HG03460 (cell line): ENCODE data around the gene SYT1.
A peak's percentile ranks its signal among the peaks of the same experiment; 100 is the strongest.

Source experiments
- ATAC-seq: cut with Tn5 transposase; IDR thresholded peaks from one replicate; pipeline ENCODE4 v1.9.1; 2021; ENCODE audit not compliant: unreplicated experiment

Gene SYT1

DNA sequence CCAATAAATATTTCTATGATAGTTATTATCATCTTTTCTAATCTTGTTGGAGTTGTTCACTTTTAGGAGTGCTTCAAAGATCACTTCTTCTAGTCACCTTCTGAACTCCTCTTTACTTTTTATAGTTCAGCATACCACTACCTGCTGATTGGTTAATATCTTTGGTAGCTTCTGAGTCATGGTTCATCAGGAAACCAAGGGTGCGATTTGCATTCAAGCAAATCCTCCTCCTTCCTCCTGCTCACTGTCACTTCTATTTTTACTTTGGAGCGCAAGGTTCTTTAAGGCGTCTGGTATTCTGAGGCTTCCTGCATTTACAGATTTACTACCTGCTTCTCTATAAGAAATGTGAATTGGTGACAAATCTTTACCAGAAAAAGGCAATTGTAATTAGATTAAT is 24.0 kb downstream of the SYT1 start:
- ATAC-seq = peak; percentile 94

DNA sequence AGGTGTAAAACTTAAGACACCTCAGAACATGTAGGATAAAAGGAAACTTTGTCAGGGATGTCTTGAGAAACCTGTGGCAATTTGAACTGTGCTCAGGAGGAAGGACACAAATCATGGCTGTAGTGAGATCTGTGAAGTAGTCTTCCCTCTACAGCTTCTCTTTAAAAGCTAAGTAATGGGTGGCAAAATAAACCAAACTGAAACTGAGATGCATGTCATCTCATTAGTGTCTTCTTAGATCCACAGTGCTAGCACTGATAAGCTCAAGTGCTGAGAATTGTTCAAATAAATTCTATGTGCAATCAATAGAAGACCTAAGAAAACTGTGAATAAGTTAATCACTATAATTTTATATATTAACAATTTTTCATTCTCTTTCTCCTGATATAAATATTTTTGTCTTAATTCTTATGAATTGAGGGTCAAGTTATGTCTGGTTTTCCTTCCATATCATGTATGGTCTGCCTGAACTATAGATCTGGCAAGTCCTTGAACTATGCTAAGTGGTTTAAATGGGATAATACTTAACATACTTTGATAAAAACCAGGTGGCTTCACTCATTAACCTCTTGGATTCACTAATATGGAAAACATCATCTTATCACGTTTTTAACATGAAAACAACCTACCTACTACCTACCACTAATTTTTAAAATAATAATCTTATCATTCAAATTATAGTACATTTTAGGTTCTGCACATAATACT is 27.2 kb downstream of the SYT1 start:
- no peak for ATAC-seq

DNA sequence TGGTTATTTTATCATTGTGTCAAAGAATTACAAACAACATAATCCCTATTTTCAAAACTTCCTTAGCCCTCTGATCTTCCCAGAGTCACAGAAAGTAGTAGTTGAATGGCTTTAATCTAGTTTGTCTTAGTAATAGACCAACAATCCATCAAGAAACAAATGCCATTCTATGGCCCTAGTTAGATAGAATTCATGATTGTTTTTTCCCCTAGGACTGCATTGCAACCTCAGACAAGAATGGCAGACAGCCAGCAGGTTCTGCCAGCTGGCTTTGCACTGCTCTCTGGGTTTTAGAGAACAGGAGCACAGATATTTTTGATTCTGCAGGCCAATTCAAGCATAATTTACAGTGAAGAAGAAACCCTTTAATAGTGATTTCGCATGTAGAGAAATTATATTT is 33.8 kb downstream of the SYT1 start:
- ATAC-seq = no peak

DNA sequence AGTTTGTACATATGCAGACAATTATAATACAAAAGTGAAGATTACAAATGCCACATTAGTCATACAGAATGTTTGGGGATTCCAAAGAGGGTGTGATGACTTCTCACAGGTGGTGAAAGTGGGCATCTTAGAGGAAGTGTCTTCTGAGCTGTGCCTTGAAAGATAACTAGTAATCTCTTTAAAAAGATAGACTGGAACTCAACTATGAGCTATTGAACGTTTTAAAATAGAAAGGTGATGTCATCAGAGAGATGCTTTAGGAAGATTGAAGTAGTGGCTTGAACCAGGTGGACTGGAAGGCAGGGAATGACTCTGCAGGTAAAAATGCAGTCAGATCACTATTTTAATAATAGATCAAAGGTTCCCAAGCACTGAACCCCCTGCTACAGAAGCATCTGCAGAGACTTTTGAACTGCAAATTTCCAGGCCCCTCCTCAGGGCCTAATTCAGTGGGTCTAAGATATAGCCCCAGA is 50.3 kb downstream of the SYT1 start:
- no peak for ATAC-seq

DNA sequence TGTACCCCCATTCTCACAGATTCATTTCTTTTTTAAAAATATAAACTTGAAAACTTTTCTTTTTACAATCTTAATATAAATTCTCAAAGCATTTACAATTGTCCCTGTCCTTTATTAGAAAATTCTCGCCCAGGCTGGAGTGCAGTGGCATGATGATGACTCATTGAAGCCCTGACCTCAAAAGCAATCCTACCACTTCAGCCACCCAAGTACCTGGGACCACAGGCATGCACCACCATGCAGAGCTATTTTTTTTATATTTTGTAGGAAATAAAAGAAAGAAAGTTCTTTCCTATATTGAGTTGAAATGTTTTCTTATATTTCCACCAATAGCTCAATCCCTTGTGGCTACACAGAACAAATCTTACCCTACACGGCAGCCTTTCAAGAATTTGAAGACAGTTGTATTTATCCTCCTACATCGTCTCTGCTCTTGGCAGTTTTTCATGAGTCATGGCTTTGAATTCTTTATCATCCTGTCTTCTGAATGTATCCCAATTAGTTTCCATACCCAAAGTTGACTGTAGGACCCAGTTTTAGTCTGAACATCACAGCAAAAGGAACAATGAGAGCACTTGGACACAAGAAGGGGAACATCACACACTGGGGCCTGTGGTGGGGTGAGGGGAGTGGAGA is 52.4 kb downstream of the SYT1 start:
- no peak for ATAC-seq

DNA sequence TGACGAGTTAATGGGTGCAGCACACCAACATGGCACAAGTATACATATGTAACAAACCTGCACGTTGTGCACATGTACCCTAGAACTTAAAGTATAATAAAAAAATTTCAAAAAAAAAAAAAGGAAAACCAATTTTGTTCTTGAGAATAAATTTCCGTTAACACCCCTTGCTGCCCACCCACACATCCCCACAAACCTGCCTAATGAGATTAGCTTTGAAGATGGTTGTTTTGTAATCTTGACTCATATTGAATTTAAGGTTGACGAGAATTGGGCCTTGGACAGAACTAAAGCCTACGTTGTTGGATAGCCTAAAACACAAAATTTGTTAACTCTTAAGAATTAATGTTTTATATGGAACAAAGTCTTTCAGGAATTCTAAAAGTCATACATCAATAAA is 52.9 kb downstream of the SYT1 start:
- no peak for ATAC-seq

DNA sequence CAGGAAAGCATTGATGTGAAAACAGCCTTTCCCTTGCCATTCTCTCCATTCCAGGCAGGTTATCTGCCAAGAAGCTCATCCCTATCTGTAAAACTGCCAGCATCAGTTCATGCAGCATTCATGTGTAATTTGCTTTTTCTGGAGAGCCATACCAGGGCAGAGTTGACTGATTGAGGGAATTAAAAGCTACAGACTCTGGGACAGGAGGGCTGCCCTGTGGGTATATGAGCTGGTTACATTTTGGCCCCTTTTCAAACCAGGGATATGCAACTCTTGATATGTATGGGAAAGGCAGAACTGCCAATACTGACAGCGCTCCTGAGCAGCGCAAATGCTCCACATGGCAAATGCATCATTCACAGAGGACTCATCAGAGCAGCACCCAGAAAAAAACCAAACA is 53.7 kb downstream of the SYT1 start:
- ATAC-seq = no peak

DNA sequence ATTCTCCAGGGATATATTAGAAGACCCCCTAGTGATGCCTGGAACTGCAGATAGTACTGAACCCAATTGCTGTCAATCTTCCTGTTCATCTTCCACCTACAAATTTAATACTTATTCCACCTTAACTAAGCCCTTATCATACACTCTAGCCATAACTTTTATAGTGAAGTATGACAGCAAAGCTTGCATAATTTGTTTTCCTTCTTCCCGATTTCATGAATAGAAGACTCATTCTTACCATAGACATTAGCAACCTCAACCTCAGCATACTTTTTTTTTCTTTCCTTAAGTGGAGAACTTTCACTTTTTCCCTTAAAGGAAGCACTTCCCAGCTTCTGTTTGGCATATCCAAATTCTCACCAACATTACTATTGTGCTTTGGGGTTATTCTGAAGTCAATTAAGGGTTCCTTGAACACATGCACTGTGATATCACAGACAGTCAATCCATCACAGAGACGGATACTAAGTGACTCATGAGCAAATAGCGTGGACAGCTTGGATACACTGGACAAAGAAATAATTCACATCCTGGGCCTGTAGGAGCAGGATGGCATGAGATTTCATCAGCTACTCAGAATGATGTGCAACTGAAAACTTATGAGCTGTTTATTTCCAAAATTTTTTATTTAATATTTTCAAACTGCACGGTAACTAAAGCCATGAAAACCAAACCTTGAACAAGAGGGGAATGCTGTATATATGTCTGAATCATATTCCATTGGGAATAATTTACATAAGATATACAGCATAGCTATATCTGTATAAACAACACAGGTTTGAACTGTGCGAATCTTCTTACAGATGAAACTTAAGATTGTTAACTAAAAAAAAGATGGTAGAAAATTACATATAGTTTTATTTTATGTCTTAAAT is 63.9 kb downstream of the SYT1 start:
- ATAC-seq = no peak

DNA sequence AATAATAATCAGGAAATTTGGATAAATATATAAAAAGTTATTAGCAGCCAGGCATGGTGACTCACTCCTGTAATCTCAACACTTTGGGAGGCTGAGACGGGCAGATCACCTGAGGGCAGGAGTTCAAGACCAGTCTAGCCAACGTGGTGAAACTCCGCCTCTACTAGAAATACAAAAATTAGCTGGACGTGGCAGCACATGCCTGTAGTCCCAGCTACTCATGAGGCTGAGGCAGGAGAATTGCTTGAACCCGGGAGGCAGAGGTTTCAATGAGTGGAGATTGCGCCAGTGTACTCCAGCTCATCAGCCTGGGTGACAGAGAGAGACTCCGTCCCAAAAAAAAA is 64.5 kb downstream of the SYT1 start:
- ATAC-seq = no peak

DNA sequence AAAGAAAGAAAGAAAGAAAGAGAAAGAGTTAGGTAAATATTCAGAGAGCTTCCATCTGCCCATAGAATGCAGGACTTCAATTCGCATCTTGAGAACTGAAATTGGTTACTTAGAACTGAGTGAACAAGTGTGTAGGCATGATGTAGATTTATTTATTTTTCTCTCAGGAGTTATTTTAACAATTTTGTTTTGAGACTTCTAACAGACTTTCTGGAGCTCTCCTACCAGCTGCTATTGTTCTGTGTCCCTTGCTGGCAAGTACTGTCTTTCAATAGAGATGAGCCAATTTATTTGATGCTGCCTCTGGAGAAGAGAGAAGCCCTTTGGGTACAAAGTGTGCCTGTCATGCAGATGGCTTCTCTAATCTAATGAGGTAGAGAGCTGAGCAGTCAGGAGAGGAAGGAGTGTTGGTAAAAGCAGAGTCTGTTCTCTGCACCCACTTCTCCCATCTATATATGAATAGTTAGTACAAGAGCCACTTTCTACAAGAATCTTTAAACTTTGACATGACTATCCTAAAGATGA is 67.0 kb downstream of the SYT1 start:
- no peak for ATAC-seq

DNA sequence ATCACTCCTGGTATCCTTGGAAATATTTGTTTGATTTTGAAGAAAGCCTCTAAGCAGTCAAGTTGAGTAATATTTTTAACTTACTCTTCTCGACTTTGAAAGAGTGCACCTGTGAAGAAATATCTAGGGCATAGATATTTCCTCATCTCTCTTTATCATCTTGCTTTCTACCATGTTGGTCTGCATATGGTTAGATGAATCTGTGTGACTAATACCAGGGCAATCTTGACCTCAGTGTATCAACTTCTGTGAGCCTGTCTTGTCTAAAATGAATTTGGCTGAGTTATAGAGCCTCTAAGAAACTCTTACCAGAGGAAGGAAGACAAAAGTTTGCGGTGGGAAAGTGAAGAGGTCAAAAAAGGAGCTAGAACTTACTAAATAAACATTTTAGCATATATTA is 68.4 kb downstream of the SYT1 start:
- no peak for ATAC-seq

DNA sequence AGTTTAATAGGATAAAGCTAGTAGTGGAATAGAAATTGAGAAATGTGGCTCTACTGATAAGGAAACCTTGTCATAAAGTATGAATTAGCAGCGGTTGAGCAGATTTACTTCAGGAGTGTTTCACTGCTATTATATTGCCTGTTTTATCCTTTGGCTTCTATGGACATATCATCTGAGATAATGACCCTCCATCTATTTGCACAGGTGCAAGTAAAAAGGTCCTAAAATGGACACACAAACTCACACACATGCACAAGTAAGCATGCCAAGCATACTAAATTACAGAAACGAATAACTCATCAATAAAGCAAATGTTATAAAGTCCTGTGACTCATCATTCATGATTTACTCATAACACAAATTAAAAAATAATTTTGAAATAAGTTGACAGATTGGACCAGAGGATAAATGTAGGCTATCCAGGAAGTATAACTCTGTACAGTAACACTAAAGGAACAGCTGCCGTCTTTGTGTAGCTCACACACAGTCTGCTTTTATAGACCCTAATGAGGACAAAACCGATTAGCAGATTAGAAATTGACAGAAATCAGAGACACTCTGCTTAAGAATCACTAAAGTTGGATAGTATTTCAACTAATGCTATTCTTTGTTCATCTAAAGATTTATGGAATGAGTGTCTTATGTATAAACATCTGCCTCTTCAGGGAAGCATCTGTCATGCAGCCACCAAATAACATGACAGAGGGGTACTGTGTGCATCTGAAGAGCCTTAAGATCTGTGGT is 73.9 kb downstream of the SYT1 start:
- ATAC-seq = no peak

DNA sequence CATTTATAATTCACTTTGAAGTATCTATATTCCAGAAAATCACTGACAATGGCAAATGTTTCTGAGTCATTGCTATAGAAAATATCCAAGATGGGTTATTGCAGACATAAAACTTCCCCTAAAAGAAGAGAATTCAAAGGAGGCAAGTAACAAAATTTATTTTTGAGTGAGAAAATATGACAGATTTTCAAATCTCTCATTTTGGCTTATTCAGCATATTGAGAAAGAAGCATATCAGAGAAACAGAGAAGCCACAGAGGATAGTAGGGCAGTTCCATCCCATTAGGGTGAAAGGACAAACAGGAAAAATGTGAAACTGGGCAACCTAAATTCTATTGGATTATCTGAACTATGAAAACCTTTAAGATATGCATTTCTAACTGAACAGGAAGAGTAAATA is 85.0 kb downstream of the SYT1 start:
- ATAC-seq = no peak

DNA sequence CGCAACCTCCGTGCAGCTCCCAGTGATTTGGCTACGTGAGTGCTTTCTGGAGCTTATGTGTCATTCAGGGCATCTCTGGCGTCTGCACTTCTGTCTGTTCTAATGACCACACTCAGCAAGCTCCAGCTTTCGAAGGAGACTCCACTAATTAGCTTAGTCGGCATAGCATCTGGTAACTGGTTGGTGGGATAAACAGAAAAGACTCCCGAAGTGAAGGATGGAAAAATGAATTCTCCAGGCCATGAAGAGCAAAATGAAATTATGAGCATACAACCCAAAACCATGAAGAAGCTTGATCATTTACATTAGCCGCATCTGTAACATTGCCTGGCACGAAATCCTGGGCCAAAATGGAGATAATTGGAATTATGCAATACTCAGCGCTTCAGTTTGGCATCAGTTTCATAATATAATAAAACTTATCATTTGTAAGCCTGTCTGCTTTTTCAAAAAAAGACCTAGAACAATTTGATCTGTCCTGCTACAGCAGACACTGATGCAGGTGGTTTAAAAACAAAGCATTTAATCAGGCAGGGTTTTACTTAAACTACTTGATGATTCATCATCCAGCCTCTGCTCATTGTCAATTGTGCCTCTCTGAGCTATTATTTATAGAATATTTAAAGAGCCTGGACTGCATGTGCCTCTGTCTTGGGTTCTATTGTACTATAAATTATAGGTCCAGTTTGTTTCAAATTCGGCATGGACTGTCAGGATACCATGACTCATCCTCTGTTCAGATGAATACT is 87.4 kb downstream of the SYT1 start:
- no peak for ATAC-seq

DNA sequence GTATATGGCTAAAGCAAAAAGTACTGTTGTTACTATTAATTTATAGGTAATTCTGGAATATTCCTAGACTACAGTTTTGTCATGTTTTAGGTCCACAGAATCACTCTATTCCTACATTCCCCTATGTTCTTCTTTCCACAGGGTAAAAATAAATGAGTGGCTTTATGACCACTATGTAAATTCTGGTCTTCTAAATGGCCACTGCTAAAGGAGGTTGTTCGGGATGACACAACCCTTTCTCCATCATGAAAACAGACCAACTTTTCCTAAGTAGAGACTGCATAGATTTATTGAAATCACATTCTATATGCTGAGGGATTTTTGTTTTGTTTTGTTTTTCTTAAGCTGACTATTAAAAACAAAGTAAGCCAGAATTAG is 88.0 kb downstream of the SYT1 start:
- no peak for ATAC-seq

DNA sequence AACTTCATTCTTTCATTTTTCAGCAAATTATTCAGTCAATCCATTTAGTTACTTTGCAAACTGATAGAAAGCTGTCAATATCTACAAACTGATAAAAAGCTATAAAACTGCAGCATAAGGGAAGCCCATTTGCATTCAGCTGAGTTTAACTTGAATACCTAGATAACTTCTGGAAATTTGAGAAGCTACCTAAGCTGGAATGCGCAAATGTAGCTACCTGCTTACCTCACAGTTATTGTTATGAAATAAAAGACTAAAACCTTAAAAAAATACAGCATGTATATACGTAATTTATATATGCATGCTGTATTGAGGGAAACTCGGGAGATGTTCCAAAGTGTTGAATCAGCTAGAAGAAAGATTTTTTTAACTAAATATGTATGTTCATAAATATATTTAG is 94.4 kb downstream of the SYT1 start:
- ATAC-seq = no peak

DNA sequence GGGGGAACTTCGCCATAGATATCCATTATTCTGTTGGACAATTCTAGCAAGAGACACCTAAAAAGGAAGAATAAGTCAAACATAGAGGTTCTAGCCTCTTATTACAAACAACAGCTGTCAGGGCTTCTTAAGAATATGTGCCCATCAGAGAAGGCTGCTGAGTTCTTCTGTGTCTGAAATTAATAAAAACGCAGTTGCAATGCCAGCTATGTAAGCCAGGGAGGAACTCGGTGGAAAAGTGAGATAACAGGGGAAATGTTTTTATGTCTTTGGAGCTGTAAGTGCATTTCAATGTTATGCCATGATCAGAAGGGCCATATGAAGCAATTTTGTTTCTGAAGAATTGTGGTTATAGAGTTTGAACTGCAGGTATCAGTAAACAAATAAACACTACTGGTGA is 95.0 kb downstream of the SYT1 start:
- ATAC-seq = no peak

DNA sequence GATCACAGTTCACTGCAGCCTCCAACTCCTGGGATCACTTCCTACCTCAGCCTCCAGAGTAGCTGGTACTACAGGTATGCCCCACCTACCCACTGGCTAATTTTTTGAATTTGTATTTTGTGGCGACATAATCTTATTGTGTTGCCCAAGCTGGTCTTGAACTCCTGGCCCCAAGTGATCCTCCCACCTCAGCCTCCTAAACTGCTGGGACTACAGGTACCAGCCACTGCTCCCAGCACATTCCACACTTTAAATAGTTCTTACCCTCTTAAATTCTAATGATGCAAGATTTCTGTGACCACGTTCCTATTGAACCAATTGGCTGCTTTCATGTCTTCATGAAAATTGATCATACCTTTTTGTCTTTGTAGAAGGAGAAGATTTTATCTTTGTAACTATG is 96.6 kb downstream of the SYT1 start:
- no peak for ATAC-seq

DNA sequence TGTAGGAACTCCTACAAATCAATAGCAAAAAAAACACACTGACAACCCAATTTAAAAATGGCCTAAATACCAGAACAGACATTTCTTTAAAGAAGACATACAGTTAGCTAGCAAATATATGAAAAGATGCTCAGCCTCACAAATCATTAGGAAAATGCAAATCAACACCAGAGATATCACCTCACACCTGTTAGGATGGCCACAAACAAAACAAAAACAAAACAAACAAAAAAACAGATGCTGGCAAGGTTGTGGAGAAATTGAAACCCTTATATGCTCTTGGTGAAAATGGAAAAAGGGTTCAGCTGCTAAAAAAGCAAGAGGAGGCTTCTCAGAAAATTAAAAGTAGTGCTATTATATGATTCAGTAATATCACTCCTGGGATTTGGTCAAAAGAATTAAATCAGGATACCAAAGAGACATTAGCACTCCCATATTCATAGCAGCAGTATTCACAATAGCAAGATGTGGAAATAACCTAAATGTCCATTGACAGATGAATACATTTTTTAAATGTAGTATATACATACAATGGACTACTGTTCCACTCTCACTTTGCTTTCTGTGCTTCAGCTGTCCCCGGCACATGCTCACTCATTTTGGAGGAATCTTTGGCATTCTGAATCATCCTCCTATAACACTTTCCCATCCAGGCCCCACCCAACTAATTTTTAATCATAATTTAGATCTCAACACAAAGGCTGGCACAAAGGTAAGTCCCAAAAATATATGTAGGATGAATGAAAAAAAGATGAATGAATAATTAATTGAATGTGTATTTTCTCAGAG is 99.1 kb downstream of the SYT1 start:
- no peak for ATAC-seq

DNA sequence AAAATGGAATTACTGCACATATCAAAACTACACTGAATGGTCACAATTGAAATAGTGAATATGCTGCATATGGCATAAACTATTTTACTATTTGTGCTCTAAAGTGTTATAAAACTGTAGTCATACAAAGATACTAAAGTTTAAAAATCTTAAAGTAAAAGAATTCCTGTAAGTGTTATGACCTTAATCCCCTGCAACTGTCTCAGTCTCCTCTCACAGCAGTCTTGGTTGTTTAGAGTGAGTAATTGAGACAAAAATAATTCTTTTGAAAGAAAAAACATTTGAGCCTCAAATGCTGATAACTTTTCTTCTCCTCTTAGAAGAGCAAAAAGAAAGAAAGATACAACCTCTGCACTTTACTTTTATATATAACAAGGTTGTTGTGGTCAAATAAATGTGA is 99.9 kb downstream of the SYT1 start:
- no peak for ATAC-seq
